OCI-LY1 (cell line): ENCODE data around the gene TRRAP.

Experiments used
- H2AFZ ChIP-seq: fragments of 200-600 bp; sonication (generic), shearing (Covaris generic); 2 replicates; pipeline ENCODE4 v1.6.0; 2014; ENCODE audit warnings: antibody characterized with exemption, mild to moderate bottlenecking, low read length
- H3F3A ChIP-seq: fragments of 200-600 bp; sonication (generic), shearing (Covaris generic); 2 replicates; pipeline ENCODE4 v1.6.0; 2014; ENCODE audit warnings: mild to moderate bottlenecking, antibody characterized with exemption, low read length, moderate library complexity; ENCODE audit not compliant: insufficient read depth
- H3K27ac ChIP-seq: fragments of 200-600 bp; sonication (generic); 2 replicates; pipeline ENCODE4 v1.5.1; 2014; ENCODE audit warnings: low read length, mixed run types, mild to moderate bottlenecking, low read depth; ENCODE audit not compliant: poor library complexity, severe bottlenecking
- H3K27me3 ChIP-seq: fragments of 200-600 bp; sonication (generic); 2 replicates; pipeline ENCODE4 v1.6.0; 2014; ENCODE audit warnings: antibody characterized with exemption, mild to moderate bottlenecking, low read length, moderate library complexity; ENCODE audit not compliant: insufficient read depth
- H3K36me3 ChIP-seq: fragments of 200-600 bp; sonication (generic); 2 replicates; pipeline ENCODE4 v1.6.1; 2014; ENCODE audit warnings: mild to moderate bottlenecking, antibody characterized with exemption, low read length, moderate library complexity, mixed read lengths; ENCODE audit not compliant: insufficient read depth
- H3K4me1 ChIP-seq: fragments of 200-600 bp; sonication (generic); 2 replicates; pipeline ENCODE4 v1.5.1; 2014; ENCODE audit warnings: mild to moderate bottlenecking, low read length, moderate library complexity; ENCODE audit not compliant: insufficient read depth, severe bottlenecking
- H3K4me2 ChIP-seq: fragments of 200-600 bp; sonication (generic), shearing (Covaris generic); 2 replicates; pipeline ENCODE4 v1.6.1; 2014; ENCODE audit warnings: low read length
- H3K4me3 ChIP-seq: fragments of 200-600 bp; sonication (generic); 2 replicates; pipeline ENCODE4 v1.5.1; 2014; ENCODE audit warnings: low read length, low read depth, mild to moderate bottlenecking, mixed read lengths; ENCODE audit not compliant: poor library complexity, severe bottlenecking
- H3K79me2 ChIP-seq: fragments of 200-600 bp; shearing (Covaris generic); 2 replicates; pipeline ENCODE4 v1.6.1; 2016; ENCODE audit warnings: mixed run types, low read length, mixed read lengths; ENCODE audit not compliant: insufficient read depth
- H3K9ac ChIP-seq: fragments of 200-600 bp; sonication (generic), shearing (Covaris generic); 2 replicates; pipeline ENCODE4 v1.6.1; 2014; ENCODE audit warnings: mild to moderate bottlenecking, low read length, mixed read lengths
- H3K9me2 ChIP-seq: fragments of 200-600 bp; sonication (generic), shearing (Covaris generic); 2 replicates; pipeline ENCODE4 v1.6.1; 2014; ENCODE audit warnings: low read depth, mild to moderate bottlenecking, low read length, mixed read lengths
- H3K9me3 ChIP-seq: fragments of 200-600 bp; shearing (Covaris generic); 2 replicates; pipeline ENCODE4 v1.6.1; 2014; ENCODE audit warnings: low read length, mixed read lengths
- H4K20me1 ChIP-seq: fragments of 200-600 bp; sonication (generic), shearing (Covaris generic); 2 replicates; pipeline ENCODE4 v1.6.0; 2016; ENCODE audit warnings: mild to moderate bottlenecking, low read length; ENCODE audit not compliant: insufficient read depth
- EZH2 ChIP-seq: fragments of 200-600 bp; sonication (generic), shearing (Covaris generic); IDR thresholded peaks from 2 replicates; pipeline ENCODE4 v1.8.0; 2017; ENCODE audit warnings: borderline replicate concordance, mixed run types, mild to moderate bottlenecking, antibody characterized with exemption, low read length, moderate library complexity, mixed read lengths
- TF ChIP-seq, protein P1 (sequence below): fragments of 200-600 bp; sonication (generic), shearing (Covaris generic); IDR thresholded peaks from 2 replicates; pipeline ENCODE4 v1.5.1; 2017; ENCODE audit warnings: mild to moderate bottlenecking, antibody characterized with exemption, low read length, moderate library complexity, mixed read lengths

Gene TRRAP

DNA sequence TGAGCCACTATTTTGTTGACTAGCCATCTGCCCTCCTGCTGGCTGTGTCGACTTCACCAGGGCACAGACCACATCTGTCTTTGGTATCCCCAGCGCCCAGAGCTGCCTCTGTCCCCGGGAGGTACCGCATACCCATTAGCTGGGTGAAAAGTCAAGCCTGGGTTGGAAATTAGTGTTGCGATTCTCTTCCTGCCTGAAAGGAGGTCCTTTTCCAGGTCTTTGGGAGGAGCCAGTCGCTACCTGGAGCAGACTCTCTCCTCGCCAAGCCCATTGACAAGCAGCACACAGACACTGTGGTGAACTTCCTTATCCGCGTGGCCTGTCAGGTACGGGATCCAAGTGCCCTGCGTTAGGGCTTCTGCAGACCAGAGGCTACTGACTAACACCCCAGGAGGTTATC lies 79.4 kb downstream of the TRRAP start:
- H3K9me2 ChIP-seq, result no peaks in the 10 kb centered on the region
- 0 out of 2 replicates have a peak, but pooled peaks cover 2% of the 10 kb centered on the region for H4K20me1 ChIP-seq
- no peaks in the 10 kb centered on the region for H3K4me1 ChIP-seq
- H3K79me2 ChIP-seq, result no peaks in the 10 kb centered on the region
- no peaks in the 10 kb centered on the region for H3F3A ChIP-seq
- H3K4me3 ChIP-seq, result no peak overlapping the region
- peaks cover 98% of the 10 kb centered on the region for H3K36me3 ChIP-seq
- no peak overlapping the region for H3K4me2 ChIP-seq
- TF ChIP-seq EZH2, result no peak
- TF ChIP-seq, protein P1, sequence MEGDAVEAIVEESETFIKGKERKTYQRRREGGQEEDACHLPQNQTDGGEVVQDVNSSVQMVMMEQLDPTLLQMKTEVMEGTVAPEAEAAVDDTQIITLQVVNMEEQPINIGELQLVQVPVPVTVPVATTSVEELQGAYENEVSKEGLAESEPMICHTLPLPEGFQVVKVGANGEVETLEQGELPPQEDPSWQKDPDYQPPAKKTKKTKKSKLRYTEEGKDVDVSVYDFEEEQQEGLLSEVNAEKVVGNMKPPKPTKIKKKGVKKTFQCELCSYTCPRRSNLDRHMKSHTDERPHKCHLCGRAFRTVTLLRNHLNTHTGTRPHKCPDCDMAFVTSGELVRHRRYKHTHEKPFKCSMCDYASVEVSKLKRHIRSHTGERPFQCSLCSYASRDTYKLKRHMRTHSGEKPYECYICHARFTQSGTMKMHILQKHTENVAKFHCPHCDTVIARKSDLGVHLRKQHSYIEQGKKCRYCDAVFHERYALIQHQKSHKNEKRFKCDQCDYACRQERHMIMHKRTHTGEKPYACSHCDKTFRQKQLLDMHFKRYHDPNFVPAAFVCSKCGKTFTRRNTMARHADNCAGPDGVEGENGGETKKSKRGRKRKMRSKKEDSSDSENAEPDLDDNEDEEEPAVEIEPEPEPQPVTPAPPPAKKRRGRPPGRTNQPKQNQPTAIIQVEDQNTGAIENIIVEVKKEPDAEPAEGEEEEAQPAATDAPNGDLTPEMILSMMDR, result no peak
- no peak overlapping the region for H3K27ac ChIP-seq
- no peaks in the 10 kb centered on the region for H3K27me3 ChIP-seq
- no peak overlapping the region for H3K9ac ChIP-seq
- no peak overlapping the region for H2AFZ ChIP-seq
- H3K9me3 ChIP-seq, result no peaks in the 10 kb centered on the region

DNA sequence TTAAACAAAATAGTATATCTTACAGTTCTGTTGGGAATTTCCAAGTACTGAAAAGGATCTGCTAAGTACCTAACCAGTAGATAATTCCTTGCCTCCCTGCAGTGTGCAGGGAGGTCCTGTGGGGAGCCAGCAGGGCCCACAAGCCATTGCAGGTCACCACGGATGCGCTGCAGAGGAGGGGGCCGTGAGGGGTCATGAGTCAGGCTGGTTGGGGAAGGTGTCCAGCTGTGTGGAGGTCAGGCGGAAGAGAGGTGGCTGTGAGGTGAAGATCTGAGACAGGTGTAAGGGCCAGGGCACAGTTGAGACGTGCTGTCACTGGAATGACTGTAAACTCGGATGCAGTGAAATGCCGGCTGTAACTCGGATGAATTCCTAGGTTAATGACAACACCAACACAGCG lies 80.6 kb downstream of the TRRAP start:
- Histone ChIP-seq H3K4me3 (no peak overlapping the region), H3K4me2 (no peak overlapping the region), H4K20me1 (0 out of 2 replicates have a peak, but pooled peaks cover 2% of the 10 kb centered on the region), H2AFZ (no peak overlapping the region), H3K9me3 (no peaks in the 10 kb centered on the region), H3K27ac (no peak overlapping the region), H3K36me3 (peaks cover 98% of the 10 kb centered on the region), H3F3A (no peaks in the 10 kb centered on the region), H3K79me2 (no peaks in the 10 kb centered on the region), H3K9ac (no peak overlapping the region), H3K27me3 (no peaks in the 10 kb centered on the region), H3K4me1 (no peaks in the 10 kb centered on the region), H3K9me2 (no peaks in the 10 kb centered on the region)
- TF ChIP-seq EZH2, result no peak
- TF ChIP-seq, protein P1, result no peak

DNA sequence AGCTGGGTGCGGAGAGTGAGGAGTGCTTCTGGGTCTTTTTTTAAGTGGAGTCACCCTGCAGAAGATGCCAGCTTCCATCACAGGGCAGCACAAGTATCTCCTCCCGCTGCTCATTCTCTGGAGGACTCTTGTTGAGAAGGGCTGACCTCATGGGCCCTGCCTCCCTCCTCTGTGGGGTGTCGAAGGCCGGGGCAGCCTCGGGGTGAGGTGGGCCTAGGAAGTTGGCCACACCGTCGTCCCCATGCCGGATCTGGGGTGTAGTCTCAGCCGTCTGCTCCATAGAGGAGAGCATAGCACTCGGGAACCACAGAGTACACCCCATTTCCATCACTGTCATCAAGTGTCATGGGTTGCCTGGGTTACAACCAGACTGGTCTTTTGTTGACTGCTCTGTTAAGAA lies 85.0 kb downstream of the TRRAP start:
- Histone ChIP-seq H3K36me3 (peaks cover 96% of the 10 kb centered on the region), H2AFZ (no peak overlapping the region), H3K9me2 (no peaks in the 10 kb centered on the region), H3K9ac (no peak overlapping the region), H4K20me1 (no peaks in the 10 kb centered on the region), H3K4me2 (no peak overlapping the region), H3K4me1 (no peaks in the 10 kb centered on the region), H3K27me3 (no peaks in the 10 kb centered on the region), H3K27ac (no peak overlapping the region), H3K4me3 (no peak overlapping the region), H3F3A (no peaks in the 10 kb centered on the region), H3K9me3 (no peaks in the 10 kb centered on the region), H3K79me2 (no peaks in the 10 kb centered on the region)
- TF ChIP-seq, protein P1, result no peak
- no peak for TF ChIP-seq EZH2
